Neural progenitor cell (in vitro differentiated cells): ENCODE results near the gene RBM39. TPM values are rescaled to one million over a fixed set of nuclear protein-coding genes. Genes with fewer than 3 reads are reported as not detected.
"Not testable (repeated sequence)": the region's sequence is repeated elsewhere in the genome, so short reads cannot be mapped to it uniquely, and the experiment has no call there.

Experiments used
- DNase-seq: peaks from one replicate; pipeline ENCODE4 v3.0.0-alpha.2; 2016; ENCODE audit warnings: low spot score
- H2AFZ ChIP-seq: fragments of 200-600 bp; sonication (generic); replicated peaks from 2 replicates; pipeline ENCODE4 v1.6.1; 2016; ENCODE audit warnings: antibody characterized with exemption
- H3F3A ChIP-seq: fragments of 200-600 bp; sonication (generic); 2 replicates; pipeline ENCODE4 v1.6.1; 2016; ENCODE audit warnings: antibody characterized with exemption, low read depth
- H3K27ac ChIP-seq: fragments of 200-600 bp; sonication (generic); 2 replicates; pipeline ENCODE4 v1.5.1; 2016; ENCODE audit warnings: mild to moderate bottlenecking
- H3K27me3 ChIP-seq: fragments of 200-600 bp; sonication (generic); 2 replicates; pipeline ENCODE4 v1.6.1; 2016; ENCODE audit warnings: mild to moderate bottlenecking, moderate library complexity
- H3K36me3 ChIP-seq: fragments of 200-600 bp; sonication (generic); 2 replicates; pipeline ENCODE4 v1.5.1; 2016
- H3K4me1 ChIP-seq: fragments of 200-600 bp; sonication (generic); 2 replicates; pipeline ENCODE4 v1.6.1; 2016; ENCODE audit warnings: mixed run types
- H3K4me2 ChIP-seq: fragments of 200-600 bp; sonication (generic); 2 replicates; pipeline ENCODE4 v1.6.1; 2016
- H3K4me3 ChIP-seq: fragments of 200-600 bp; sonication (generic); 2 replicates; pipeline ENCODE4 v1.5.1; 2016
- H3K79me2 ChIP-seq: fragments of 200-600 bp; sonication (generic); 2 replicates; pipeline ENCODE4 v1.6.1; 2016; ENCODE audit warnings: low read depth
- H3K9ac ChIP-seq: fragments of 200-600 bp; sonication (generic); 2 replicates; pipeline ENCODE4 v1.6.1; 2016
- H3K9me3 ChIP-seq: fragments of 200-600 bp; sonication (generic); 2 replicates; pipeline ENCODE4 v1.5.1; 2016; ENCODE audit warnings: low read depth
- H4K20me1 ChIP-seq: fragments of 200-600 bp; sonication (generic); 2 replicates; pipeline ENCODE4 v1.6.1; 2016; ENCODE audit warnings: low read depth
- H3K27ac Mint-ChIP-seq: 3 replicates; pipeline ENCODE4 v1.8.0; 2021; ENCODE audit warnings: mixed read lengths
- H3K27me3 Mint-ChIP-seq: 2 replicates; pipeline ENCODE4 v1.8.0; 2022; ENCODE audit warnings: low read depth, mild to moderate bottlenecking, inconsistent platforms, moderate library complexity, mixed read lengths; ENCODE audit not compliant: insufficient read depth
- H3K36me3 Mint-ChIP-seq: 3 replicates; pipeline ENCODE4 v1.8.0; 2021; ENCODE audit warnings: mixed read lengths
- H3K4me1 Mint-ChIP-seq: 3 replicates; pipeline ENCODE4 v1.8.0; 2021; ENCODE audit warnings: mixed read lengths
- H3K4me3 Mint-ChIP-seq: 3 replicates; pipeline ENCODE4 v1.8.0; 2021; ENCODE audit warnings: mild to moderate bottlenecking, moderate library complexity, mixed read lengths
- H3K9me3 Mint-ChIP-seq: 3 replicates; pipeline ENCODE4 v1.8.0; 2020; ENCODE audit warnings: mixed read lengths
- EZH2 ChIP-seq: fragments of 200-600 bp; sonication (generic); IDR thresholded peaks from 2 replicates; pipeline ENCODE4 v1.6.1; 2017; ENCODE audit warnings: antibody characterized with exemption, mild to moderate bottlenecking, moderate library complexity
- EZH2phosphoT487 ChIP-seq: fragments of 200-600 bp; sonication (generic); IDR thresholded peaks from 2 replicates; pipeline ENCODE4 v1.6.1; 2017; ENCODE audit warnings: antibody characterized with exemption
- total RNA-seq: library from RNA; depleted of rRNA; stranded (reverse); fragments of >200 nt; gene quantifications from 2 replicates; pipeline ENCODE4 v1.2.3, GENCODE V29; 2015; ENCODE audit warnings: low replicate concordance
- TF ChIP-seq, protein P1 (sequence below): fragments of 200-600 bp; sonication (generic); IDR thresholded peaks from 2 replicates; pipeline ENCODE4 v1.5.1; 2017; ENCODE audit warnings: antibody characterized with exemption, mild to moderate bottlenecking

The RBM39 gene
- total RNA-seq, 1 donor from 2014 or later: 555 TPM

DNA sequence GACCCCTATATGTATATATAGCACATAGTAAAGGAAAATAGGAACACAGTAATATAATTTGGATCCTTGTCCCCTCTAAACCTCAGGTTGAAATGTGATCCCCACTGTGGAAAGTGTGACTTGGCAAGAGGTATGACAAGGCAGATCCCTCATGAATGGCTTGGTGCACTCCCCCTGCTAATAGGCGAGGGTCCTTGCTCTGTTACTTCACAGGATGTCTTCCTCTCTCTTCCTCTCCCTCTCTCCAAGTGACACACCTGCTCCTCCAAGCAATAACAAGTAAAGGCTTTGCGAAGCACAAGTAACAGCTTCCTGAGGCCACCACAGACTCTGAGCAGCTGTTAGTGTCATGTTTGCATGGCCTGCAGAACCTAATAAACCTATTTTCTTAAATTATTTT lies 26.4 kb downstream of the RBM39 start:
- peaks cover 57% of the 10 kb centered on the region for H3K36me3 ChIP-seq
- peaks cover 96% of the 10 kb centered on the region for H3K79me2 ChIP-seq
- H3K4me1 Mint-ChIP-seq: no peaks in the 10 kb centered on the region
- no peak overlapping the region for H3K9ac ChIP-seq
- no peaks in the 10 kb centered on the region for H3K27me3 ChIP-seq
- H3K9me3 ChIP-seq: no peaks in the 10 kb centered on the region
- TF ChIP-seq EZH2: no peak
- TF ChIP-seq, protein P1, sequence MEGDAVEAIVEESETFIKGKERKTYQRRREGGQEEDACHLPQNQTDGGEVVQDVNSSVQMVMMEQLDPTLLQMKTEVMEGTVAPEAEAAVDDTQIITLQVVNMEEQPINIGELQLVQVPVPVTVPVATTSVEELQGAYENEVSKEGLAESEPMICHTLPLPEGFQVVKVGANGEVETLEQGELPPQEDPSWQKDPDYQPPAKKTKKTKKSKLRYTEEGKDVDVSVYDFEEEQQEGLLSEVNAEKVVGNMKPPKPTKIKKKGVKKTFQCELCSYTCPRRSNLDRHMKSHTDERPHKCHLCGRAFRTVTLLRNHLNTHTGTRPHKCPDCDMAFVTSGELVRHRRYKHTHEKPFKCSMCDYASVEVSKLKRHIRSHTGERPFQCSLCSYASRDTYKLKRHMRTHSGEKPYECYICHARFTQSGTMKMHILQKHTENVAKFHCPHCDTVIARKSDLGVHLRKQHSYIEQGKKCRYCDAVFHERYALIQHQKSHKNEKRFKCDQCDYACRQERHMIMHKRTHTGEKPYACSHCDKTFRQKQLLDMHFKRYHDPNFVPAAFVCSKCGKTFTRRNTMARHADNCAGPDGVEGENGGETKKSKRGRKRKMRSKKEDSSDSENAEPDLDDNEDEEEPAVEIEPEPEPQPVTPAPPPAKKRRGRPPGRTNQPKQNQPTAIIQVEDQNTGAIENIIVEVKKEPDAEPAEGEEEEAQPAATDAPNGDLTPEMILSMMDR: no peak
- no peak for TF ChIP-seq EZH2phosphoT487
- no peak overlapping the region for H3K4me3 Mint-ChIP-seq
- DNase-seq: no peak
- peaks cover 87% of the 10 kb centered on the region for H3F3A ChIP-seq
- H3K27ac Mint-ChIP-seq: no peak overlapping the region
- no peaks in the 10 kb centered on the region for H3K27me3 Mint-ChIP-seq
- no peak overlapping the region for H3K4me3 ChIP-seq
- no peaks in the 10 kb centered on the region for H3K4me1 ChIP-seq
- H3K4me2 ChIP-seq: no peak overlapping the region
- no peak overlapping the region for H2AFZ ChIP-seq
- H4K20me1 ChIP-seq: peaks cover 98% of the 10 kb centered on the region
- no peak overlapping the region for H3K27ac ChIP-seq
- peaks cover 42% of the 10 kb centered on the region for H3K36me3 Mint-ChIP-seq
- no peaks in the 10 kb centered on the region for H3K9me3 Mint-ChIP-seq

DNA sequence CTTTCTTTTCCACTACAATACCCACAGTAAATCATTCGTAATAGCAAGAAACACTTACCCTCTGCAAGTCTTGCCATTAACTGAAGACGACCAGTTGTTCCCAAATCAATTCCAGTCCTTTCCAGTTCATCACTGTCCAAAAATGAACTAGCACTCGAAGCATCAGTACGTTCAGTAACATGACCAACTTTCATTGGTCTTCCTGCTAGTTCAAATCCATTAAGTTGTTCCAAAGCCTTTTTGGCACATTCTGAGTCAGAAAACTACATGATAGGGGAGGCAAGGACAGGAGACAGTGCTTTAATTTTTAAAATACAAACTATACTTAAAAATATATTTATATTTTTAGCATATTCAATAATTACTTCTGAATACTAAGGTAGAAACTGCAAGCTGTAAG lies 27.9 kb downstream of the RBM39 start:
- H3K4me1 ChIP-seq: no peaks in the 10 kb centered on the region
- no peak overlapping the region for H2AFZ ChIP-seq
- no peak overlapping the region for H3K4me2 ChIP-seq
- H3K36me3 Mint-ChIP-seq: peaks cover 34% of the 10 kb centered on the region
- no peaks in the 10 kb centered on the region for H3K9me3 Mint-ChIP-seq
- peaks cover 50% of the 10 kb centered on the region for H3K36me3 ChIP-seq
- DNase-seq: no peak
- no peak overlapping the region for H3K4me3 Mint-ChIP-seq
- H3K27ac ChIP-seq: no peak overlapping the region
- H3K27me3 Mint-ChIP-seq: no peaks in the 10 kb centered on the region
- peaks cover 87% of the 10 kb centered on the region for H3F3A ChIP-seq
- H3K4me3 ChIP-seq: no peak overlapping the region
- H3K27me3 ChIP-seq: no peaks in the 10 kb centered on the region
- H4K20me1 ChIP-seq: peaks cover 98% of the 10 kb centered on the region
- no peak overlapping the region for H3K27ac Mint-ChIP-seq
- no peaks in the 10 kb centered on the region for H3K4me1 Mint-ChIP-seq
- no peak overlapping the region for H3K9ac ChIP-seq
- TF ChIP-seq EZH2phosphoT487 (no peak), EZH2 (no peak)
- TF ChIP-seq, protein P1: no peak
- peaks cover 96% of the 10 kb centered on the region for H3K79me2 ChIP-seq
- no peaks in the 10 kb centered on the region for H3K9me3 ChIP-seq

DNA sequence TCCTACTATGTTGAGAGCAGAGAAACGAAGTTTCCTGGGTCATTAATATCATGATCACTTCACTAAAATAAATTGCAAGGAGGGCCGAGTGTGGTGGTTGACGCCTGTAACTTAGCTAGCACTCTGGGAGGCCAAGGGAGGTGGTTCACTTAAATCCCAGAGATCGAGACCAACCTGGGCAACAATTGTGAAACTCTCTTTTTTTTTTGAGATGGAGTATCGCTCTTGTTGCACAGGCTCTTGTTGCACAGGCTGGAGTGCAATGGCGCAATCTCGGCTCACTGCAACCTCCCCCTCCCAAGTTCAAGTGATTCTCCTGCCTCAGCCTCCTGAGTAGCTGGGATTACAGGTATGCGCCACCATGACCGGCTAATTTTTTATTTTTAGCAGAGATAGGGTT lies 28.9 kb downstream of the RBM39 start:
- H3K27ac Mint-ChIP-seq, H3K4me3 Mint-ChIP-seq, H3K9me3 Mint-ChIP-seq, H3K9ac ChIP-seq, H3K4me3 ChIP-seq, DNase-seq, H3K27me3 Mint-ChIP-seq, H3K27me3 ChIP-seq, H3K4me1 ChIP-seq, H3K9me3 ChIP-seq, H3K4me1 Mint-ChIP-seq, H3K4me2 ChIP-seq, H2AFZ ChIP-seq: not testable (repeated sequence)
- H3K36me3 Mint-ChIP-seq: peaks cover 35% of the 10 kb centered on the region
- Histone ChIP-seq H3K79me2 (peaks cover 97% of the 10 kb centered on the region), H4K20me1 (peaks cover 98% of the 10 kb centered on the region), H3F3A (peaks cover 90% of the 10 kb centered on the region), H3K27ac (peak overlapping the region; percentile 47), H3K36me3 (peaks cover 52% of the 10 kb centered on the region)

DNA sequence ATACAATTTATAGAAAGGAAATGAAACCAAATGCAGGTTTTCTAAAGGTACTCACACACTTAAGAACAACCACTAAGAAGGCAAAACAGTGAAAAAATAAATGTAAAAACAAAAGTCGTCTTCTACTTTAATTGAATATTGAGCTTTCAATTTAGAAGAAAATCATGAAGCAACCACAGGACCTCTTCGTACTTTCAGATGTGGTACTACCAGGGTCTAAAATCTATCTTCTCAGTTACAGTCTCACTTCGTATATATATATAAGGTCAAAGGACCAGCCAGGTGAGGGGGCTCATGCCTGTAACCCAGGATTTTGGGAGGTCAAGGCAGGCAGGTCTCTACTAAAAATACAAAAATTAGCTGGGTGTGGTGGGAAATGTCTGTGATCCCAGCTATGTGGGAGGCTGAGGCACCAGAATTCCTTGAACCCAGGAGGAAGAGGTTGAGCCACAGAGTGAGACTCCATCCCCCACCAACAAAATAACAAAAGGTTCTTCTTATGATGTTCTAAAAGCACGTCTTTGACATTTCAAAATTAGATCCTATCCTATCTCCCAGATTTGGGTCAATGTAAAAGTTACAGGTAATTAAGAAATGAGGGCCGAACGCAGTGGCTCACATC lies 30.4 kb downstream of the RBM39 start:
- Mint-ChIP-seq H3K27ac (no peak overlapping the region), H3K9me3 (no peaks in the 10 kb centered on the region), H3K4me3 (no peak overlapping the region), H3K27me3 (no peaks in the 10 kb centered on the region), H3K4me1 (no peaks in the 10 kb centered on the region), H3K36me3 (peaks cover 34% of the 10 kb centered on the region)
- Histone ChIP-seq H3K27ac (peak overlapping the region; percentile 44), H3K27me3 (no peaks in the 10 kb centered on the region), H3K36me3 (peaks cover 60% of the 10 kb centered on the region), H3K4me1 (no peaks in the 10 kb centered on the region), H2AFZ (no peak overlapping the region), H3K9ac (no peak overlapping the region), H4K20me1 (peaks cover 94% of the 10 kb centered on the region), H3K79me2 (peaks cover 96% of the 10 kb centered on the region), H3K9me3 (no peaks in the 10 kb centered on the region), H3K4me2 (no peak overlapping the region), H3F3A (peaks cover 92% of the 10 kb centered on the region), H3K4me3 (no peak overlapping the region)
- TF ChIP-seq EZH2 (no peak), EZH2phosphoT487 (no peak)
- TF ChIP-seq, protein P1: no peak
- DNase-seq: no peak
